ENCODE measurements around the gene CACNA1H.

GRCh38 chr16:1127101-1127500 lies 25.8 kb upstream of the CACNA1H start:
- TF ChIP-seq POLR2A (IDR thresholded peaks at IDR 0.05; ENCODE audit: low read depth, low read length) (no peak), TAF1 (IDR thresholded peaks at IDR 0.05; ENCODE audit: borderline replicate concordance, low read depth, low read length) (no peak), POLR2AphosphoS5 (IDR thresholded peaks at IDR 0.05; ENCODE audit: low read depth, low read length) (no peak)
